Measurements from ENCODE around the gene RIMBP2.

DNA sequence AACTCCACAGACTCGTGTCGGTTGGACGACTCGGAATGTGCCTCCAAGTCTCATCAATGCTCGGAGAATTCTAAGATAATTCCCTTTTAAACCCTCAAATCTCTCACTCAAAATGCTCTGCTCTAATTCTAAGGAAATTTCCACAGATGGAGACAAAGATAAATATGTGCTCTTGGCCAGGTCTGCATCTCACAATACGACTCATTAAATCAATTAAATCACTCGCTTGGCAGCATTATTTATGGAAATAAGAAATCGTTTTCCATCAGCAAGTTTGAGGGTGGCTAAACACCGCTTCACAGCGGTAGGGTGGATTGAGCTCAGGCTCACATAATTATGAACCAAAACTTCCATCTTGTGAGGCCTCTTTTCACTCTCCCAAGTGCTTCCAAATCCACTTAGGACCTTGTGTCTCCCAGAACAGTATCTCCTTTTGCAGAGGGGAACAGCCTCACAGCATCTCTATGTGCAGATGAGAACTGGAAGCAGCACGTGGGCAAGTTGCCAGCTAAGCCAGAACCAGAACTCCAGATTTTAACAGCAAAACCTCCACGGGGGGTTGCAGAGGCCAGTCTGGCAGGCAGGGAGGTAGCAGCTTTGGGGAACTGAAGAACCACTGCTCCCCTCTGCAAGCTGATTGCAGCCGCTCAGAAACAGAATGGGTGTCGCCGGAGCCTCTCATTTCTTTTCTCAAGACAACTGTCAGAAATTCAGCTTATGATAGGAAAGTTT, 43.8 kb downstream of the RIMBP2 start:
- TF ChIP-seq MYC (IDR thresholded peaks at IDR 0.05; ENCODE audit: low read depth, low read length), result no peak
- no peak for TF ChIP-seq POLR2A (IDR thresholded peaks at IDR 0.05; ENCODE audit: extremely low read depth, insufficient read length)
